GM20000 (cell line): Measurements from ENCODE around the gene NSMF.
A peak's percentile ranks its signal among the peaks of the same experiment; 100 is the strongest.
"Not testable (repeated sequence)": the region's sequence is repeated elsewhere in the genome, so short reads cannot be mapped to it uniquely, and the experiment has no call there.

Experiments used
- DNase-seq: peaks from one replicate; pipeline ENCODE4 v3.0.0; 2012; ENCODE audit warnings: low spot score
- CTCF ChIP-seq: IDR thresholded peaks from 2 replicates; pipeline ENCODE4 v1.5.1; 2012; ENCODE audit warnings: mild to moderate bottlenecking, control low read depth; ENCODE audit errors: extremely low read depth, missing control alignments

The NSMF gene

GRCh38 chr9:137410891-137411249, 48.3 kb downstream of the NSMF start:
- DNase-seq = no peak
- no peak for TF ChIP-seq CTCF

DNA sequence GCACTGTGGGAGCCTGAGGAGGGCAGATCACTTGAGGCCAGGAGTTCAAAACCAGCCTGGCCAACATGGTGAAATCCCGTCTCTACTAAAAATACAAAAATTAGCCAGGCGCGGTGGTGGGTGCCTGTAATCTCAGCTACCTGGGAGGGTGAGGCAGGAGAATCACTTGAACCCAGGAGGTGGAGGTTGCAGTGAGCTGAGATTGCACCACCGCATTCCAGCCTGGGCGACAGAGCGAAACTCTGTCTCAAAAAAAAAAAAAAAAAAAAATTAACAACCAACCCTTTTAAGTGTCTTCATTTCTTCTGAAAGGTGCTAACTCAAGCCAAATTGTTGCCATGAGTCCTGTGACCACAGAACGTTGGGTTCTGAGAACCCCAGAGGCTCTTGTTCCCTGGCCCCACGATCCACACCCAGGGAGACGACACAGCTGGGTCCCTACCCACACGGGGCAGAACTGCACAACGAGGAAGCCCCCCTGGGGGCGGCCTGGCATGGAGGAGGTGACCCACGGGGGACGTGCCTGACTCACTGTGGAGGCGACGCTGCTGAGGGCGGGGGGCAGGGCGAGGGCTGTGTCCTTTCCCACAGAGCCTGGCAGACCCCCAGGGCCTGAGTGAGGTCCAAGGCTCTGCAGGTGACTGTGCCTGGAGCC, 48.8 kb downstream of the NSMF start:
- DNase-seq = not testable (repeated sequence)

DNA sequence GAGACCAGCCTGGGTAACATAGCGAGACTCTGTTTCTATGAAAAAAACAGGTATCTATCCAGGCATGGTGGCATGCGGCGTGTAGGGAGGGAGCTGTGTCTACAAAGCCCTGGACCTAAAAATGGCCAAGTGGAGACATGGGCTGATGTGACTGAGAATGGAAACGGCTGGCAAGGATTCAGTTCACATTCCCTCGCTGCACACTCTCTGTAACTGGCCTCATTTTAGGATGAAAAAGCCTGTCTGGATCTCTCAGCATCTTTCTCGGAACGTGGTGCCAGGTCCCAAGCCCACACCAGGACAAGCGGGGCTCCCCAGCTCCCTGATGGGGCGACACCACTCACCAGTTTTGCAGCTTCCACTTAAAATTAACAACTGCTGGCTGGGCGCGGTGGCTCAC, 49.6 kb downstream of the NSMF start:
- no peak for TF ChIP-seq CTCF
- DNase-seq = no peak

DNA sequence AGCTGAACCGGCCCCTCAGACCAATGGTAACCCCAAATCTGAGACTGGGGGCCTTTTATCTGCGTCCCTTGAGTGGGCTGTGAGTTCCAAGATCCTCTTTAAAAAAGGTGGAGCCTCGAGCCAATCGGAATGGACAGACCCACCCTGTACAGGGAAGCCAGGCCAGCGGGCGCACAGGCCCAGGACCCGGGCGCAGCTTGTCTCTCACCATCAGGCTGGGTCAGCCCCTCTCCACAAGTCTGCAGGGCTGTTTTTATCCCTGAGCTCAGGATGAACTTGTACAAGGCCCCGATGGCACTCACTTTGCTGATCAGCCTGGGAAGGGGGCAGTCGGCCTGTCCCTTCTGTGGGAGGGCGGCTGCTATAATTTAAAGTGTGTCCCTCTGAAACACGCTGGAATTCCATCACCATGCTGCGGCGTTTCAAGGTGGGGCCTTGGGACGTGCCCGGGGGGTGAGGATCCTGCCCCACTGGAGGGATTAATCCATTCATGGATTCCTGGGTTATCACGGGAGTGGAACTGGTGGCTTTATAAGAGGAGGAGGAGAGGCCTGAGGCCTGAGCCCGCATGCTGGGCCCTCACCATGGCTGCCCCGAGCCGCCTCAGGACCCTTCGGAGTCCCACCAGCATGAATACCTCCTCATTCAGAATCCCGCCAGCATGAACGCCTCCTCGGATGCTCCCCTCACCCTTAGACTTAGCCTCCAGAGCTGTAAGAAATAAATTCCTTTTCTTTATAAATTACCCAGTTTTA, 50.3 kb downstream of the NSMF start:
- no peak for TF ChIP-seq CTCF
- DNase-seq = no peak

GRCh38 chr9:137407590-137408300, 51.4 kb downstream of the NSMF start:
- TF ChIP-seq CTCF = no peak
- no peak for DNase-seq

- peak; percentile 92 for DNase-seq
- peak; percentile 60 for TF ChIP-seq CTCF
Observed at GRCh38 chr9:137406876-137407589, 52.1 kb downstream of the NSMF start.

DNA sequence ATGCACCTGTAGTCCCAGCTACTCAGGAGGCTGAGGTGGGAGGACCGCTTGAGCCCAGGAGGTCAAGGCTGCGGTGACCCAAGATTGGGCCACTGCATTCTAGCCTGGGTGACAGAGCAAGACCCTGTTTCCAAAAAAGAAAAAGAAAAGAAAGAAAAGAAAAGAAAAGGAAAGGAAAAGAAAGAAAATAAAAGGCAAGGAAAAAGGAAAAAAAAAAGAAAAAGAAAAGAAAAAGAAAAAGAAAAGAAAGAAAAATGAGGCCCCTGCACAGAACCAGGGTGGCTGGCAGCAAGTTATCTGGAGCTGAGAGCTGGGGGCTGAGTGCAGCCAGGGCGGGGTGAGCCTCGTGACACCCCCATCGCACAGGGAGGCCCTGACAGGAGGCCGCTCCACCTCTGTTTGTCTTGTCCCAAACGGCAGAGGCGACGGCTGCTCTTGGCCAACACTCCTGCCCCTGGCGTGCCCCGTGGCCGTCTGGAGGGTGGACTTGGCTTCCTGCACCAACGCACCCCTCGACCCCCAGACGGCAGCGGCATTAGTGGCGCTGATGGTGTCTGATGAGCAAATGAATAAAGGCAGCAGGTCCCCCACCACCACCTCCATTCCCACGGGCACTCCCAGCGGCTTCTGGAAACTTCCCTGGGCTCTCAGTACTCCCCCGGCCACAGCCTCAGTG, 52.9 kb downstream of the NSMF start:
- no peak for TF ChIP-seq CTCF
- DNase-seq = no peak
